RWPE2 (cell line): ENCODE results near the gene CLSTN2.

Experiments
- ATAC-seq: fragments of 200-7000 bp; cut with Tn5 transposase; 3 replicates; pipeline ENCODE4 v1.9.1; 2021; ENCODE audit warnings: low read depth
- DNase-seq: peaks from one replicate; pipeline ENCODE4 v3.0.0-alpha.2; 2020; ENCODE audit warnings: low spot score
- H3K27ac ChIP-seq: fragments of 450-650 bp; 2 replicates; pipeline ENCODE4 v1.5.1; 2017; ENCODE audit warnings: mild to moderate bottlenecking; ENCODE audit not compliant: poor library complexity, severe bottlenecking
- H3K27me3 ChIP-seq: fragments of 250-450 bp; sonication (Bioruptor Pico); 2 replicates; pipeline ENCODE4 v1.5.1; 2021; ENCODE audit warnings: mild to moderate bottlenecking, moderate library complexity; ENCODE audit not compliant: insufficient read depth, poor library complexity, severe bottlenecking
- H3K36me3 ChIP-seq: fragments of 250-450 bp; sonication (Bioruptor Pico); 2 replicates; pipeline ENCODE4 v1.5.1; 2020; ENCODE audit warnings: low read depth, mild to moderate bottlenecking, moderate library complexity
- H3K4me1 ChIP-seq: fragments of 250-450 bp; sonication (Bioruptor Pico); 2 replicates; pipeline ENCODE4 v1.5.1; 2021; ENCODE audit warnings: mild to moderate bottlenecking, moderate library complexity; ENCODE audit not compliant: insufficient read depth, poor library complexity, severe bottlenecking
- H3K4me3 ChIP-seq: fragments of 250-450 bp; sonication (Bioruptor Pico); 2 replicates; pipeline ENCODE4 v1.5.1; 2021; ENCODE audit warnings: mild to moderate bottlenecking, moderate library complexity; ENCODE audit not compliant: severe bottlenecking
- H3K9me3 ChIP-seq: fragments of 250-450 bp; sonication (Bioruptor Pico); 2 replicates; pipeline ENCODE4 v1.5.1; 2021; ENCODE audit warnings: mild to moderate bottlenecking, moderate library complexity; ENCODE audit not compliant: severe bottlenecking
- TF ChIP-seq, protein P1 (sequence below): fragments of 450-650 bp; IDR thresholded peaks from one replicate; pipeline ENCODE4 v1.5.1; 2017; ENCODE audit warnings: mild to moderate bottlenecking, moderate library complexity; ENCODE audit not compliant: poor library complexity, severe bottlenecking

Gene CLSTN2

DNA sequence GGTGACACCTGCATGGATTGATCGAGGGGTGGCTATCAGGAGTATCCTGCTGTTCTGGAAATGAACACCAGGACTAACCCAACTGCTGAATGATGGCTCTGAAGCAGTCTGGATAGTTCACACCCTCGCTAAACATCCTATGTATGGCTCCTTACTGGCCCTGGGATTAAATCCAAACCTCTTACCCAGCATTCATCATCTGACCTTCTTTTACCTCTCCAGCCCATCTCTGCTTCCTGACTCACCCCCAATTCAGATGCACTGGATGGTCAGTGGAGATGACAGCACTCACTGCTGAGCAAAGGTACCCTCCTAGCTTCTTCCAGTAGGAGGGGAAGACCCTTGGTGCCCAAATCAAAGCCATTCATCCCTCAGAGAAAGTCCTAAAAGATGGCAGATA is 507.6 kb downstream of the CLSTN2 start:
- Histone ChIP-seq H3K4me3 (no peak overlapping the region), H3K4me1 (peaks cover 7% of the 10 kb centered on the region), H3K36me3 (no peaks in the 10 kb centered on the region), H3K27ac (no peak overlapping the region), H3K9me3 (no peaks in the 10 kb centered on the region), H3K27me3 (no peaks in the 10 kb centered on the region)
- ATAC-seq (no peak), DNase-seq (no peak)
- TF ChIP-seq, protein P1, sequence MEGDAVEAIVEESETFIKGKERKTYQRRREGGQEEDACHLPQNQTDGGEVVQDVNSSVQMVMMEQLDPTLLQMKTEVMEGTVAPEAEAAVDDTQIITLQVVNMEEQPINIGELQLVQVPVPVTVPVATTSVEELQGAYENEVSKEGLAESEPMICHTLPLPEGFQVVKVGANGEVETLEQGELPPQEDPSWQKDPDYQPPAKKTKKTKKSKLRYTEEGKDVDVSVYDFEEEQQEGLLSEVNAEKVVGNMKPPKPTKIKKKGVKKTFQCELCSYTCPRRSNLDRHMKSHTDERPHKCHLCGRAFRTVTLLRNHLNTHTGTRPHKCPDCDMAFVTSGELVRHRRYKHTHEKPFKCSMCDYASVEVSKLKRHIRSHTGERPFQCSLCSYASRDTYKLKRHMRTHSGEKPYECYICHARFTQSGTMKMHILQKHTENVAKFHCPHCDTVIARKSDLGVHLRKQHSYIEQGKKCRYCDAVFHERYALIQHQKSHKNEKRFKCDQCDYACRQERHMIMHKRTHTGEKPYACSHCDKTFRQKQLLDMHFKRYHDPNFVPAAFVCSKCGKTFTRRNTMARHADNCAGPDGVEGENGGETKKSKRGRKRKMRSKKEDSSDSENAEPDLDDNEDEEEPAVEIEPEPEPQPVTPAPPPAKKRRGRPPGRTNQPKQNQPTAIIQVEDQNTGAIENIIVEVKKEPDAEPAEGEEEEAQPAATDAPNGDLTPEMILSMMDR, result no peak

GRCh38 chr3:140443073-140443472 is 508.1 kb downstream of the CLSTN2 start:
- Histone ChIP-seq H3K4me1 (peaks cover 7% of the 10 kb centered on the region), H3K36me3 (no peaks in the 10 kb centered on the region), H3K27me3 (no peaks in the 10 kb centered on the region), H3K9me3 (no peaks in the 10 kb centered on the region), H3K4me3 (no peak overlapping the region), H3K27ac (no peak overlapping the region)
- no peak for ATAC-seq
- TF ChIP-seq, protein P1, result no peak
- no peak for DNase-seq

- no peak overlapping the region for H3K4me3 ChIP-seq
- no peak for ATAC-seq
Measured at GRCh38 chr3:140443806-140444205, 508.8 kb downstream of the CLSTN2 start.

DNA sequence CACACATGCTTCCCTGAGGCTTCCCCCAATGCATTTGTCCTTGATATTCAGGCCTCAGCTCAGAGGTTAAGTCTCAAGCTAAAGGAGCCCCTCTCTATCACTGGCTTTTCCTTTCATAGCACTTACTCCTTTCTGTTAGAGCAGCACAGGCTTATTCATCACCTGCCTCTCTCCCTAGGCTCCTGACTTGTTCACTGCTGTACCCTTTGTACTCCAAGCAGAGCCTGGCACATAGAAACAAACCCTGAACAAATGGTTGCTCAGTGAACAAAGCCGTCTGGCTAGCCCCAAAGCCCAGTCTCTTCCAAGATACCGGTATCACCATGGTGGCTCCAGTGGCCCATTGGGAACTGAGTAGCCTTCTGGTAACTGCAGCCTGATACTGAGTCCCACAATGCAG is 511.7 kb downstream of the CLSTN2 start:
- no peaks in the 10 kb centered on the region for H3K27me3 ChIP-seq
- no peak overlapping the region for H3K27ac ChIP-seq

More at GRCh38 chr3:140443806-140444205, 508.8 kb downstream of the CLSTN2 start:
- TF ChIP-seq, protein P1, result no peak
- no peaks in the 10 kb centered on the region for H3K27me3 ChIP-seq
- no peak for DNase-seq
- H3K27ac ChIP-seq, result no peak overlapping the region
- no peaks in the 10 kb centered on the region for H3K9me3 ChIP-seq
- peaks cover 7% of the 10 kb centered on the region for H3K4me1 ChIP-seq
- H3K36me3 ChIP-seq, result no peaks in the 10 kb centered on the region

DNA sequence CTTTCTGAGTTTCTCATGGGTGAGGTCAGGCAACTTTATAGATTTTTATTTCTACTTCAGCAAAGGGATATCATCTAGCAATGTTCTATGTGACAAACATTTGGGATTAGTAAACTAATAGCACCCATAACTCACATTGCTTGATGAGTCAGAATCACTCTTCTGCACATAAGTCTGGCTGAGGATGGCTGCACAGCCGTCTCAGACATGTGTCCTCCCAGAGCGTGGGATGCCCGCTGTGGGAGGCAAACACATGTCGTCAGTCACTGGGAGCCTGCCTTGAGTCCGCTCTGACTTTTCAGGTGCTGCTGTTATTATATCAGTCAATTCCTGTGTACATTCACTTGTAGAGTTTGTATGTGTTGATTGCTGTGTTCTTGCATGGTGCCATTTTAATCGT is 512.2 kb downstream of the CLSTN2 start:
- H3K36me3 ChIP-seq, result no peaks in the 10 kb centered on the region
- no peaks in the 10 kb centered on the region for H3K4me1 ChIP-seq
- H3K9me3 ChIP-seq, result no peaks in the 10 kb centered on the region
- no peak overlapping the region for H3K4me3 ChIP-seq
- DNase-seq (no peak), ATAC-seq (no peak)
- no peaks in the 10 kb centered on the region for H3K27me3 ChIP-seq
- TF ChIP-seq, protein P1, result no peak
- H3K27ac ChIP-seq, result no peak overlapping the region

More for the DNA sequence above, 511.7 kb downstream of the CLSTN2 start:
- no peaks in the 10 kb centered on the region for H3K9me3 ChIP-seq
- TF ChIP-seq, protein P1, result no peak
- H3K36me3 ChIP-seq, result no peaks in the 10 kb centered on the region
- no peak overlapping the region for H3K4me3 ChIP-seq
- DNase-seq, result no peak
- no peaks in the 10 kb centered on the region for H3K4me1 ChIP-seq
- ATAC-seq, result no peak
